ENCODE results near the gene IFI27L2.

IFI27L2 gene

DNA sequence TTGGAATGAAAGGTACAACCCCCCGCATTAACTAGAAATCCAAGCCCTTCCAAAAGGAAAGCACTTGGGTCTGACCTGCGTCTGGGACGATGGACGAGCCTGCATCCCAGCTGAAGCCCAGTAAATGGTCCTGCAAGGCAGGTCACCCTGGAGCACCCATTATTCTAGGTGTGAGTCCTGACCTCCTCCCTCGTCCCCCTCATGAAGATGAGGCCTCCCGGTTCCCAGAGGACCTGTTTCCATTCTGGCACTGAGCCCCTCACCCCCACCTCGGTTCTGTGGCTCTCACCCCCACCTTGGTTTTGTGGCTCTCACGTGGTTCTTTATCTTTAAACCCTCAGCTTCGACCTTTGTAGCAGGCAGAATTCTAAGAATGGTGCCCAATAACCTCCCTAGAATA lies 11.5 kb downstream of the IFI27L2 start:
- no peak overlapping the region for H3K4me3 ChIP-seq (replicated peaks; ENCODE audit: low read depth, low read length)
- TF ChIP-seq, protein P1, sequence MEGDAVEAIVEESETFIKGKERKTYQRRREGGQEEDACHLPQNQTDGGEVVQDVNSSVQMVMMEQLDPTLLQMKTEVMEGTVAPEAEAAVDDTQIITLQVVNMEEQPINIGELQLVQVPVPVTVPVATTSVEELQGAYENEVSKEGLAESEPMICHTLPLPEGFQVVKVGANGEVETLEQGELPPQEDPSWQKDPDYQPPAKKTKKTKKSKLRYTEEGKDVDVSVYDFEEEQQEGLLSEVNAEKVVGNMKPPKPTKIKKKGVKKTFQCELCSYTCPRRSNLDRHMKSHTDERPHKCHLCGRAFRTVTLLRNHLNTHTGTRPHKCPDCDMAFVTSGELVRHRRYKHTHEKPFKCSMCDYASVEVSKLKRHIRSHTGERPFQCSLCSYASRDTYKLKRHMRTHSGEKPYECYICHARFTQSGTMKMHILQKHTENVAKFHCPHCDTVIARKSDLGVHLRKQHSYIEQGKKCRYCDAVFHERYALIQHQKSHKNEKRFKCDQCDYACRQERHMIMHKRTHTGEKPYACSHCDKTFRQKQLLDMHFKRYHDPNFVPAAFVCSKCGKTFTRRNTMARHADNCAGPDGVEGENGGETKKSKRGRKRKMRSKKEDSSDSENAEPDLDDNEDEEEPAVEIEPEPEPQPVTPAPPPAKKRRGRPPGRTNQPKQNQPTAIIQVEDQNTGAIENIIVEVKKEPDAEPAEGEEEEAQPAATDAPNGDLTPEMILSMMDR (IDR thresholded peaks at IDR 0.05; ENCODE audit: insufficient read depth, low read length, poor library complexity, severe bottlenecking), result no peak
- peaks cover 2% of the 10 kb centered on the region for H3K27me3 ChIP-seq (replicated peaks; ENCODE audit: control insufficient read depth, insufficient read depth, low read length)
- H3K36me3 ChIP-seq (ENCODE audit: control insufficient read depth, insufficient read depth, low read length), result no peaks in the 10 kb centered on the region
- DNase-seq (ENCODE audit: extremely low read depth, insufficient read length), result no peak

DNA sequence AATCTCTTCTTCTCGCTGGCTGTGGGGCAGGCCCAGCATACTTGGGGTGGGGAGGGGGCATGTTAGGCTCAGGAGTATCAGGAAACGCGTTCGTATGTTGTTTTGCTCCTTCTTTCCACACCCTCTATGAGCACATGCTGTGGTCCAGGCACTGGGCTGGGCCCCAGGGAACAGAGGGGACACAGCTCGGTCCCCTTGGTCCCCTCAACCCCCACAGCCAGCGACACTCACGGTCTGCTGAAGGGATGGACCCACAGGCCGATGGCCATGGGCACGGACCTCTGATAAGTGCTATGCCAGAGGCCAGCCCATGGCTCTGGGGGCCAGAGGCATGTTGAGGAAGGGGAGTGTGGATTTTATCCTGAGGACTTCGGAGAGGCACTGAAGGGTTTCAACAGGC lies 12.7 kb downstream of the IFI27L2 start:
- Histone ChIP-seq H3K36me3 (ENCODE audit: control insufficient read depth, insufficient read depth, low read length) (no peaks in the 10 kb centered on the region), H3K27me3 (replicated peaks; ENCODE audit: control insufficient read depth, insufficient read depth, low read length) (peaks cover 2% of the 10 kb centered on the region), H3K4me3 (replicated peaks; ENCODE audit: low read depth, low read length) (no peak overlapping the region)
- no peak for DNase-seq (ENCODE audit: extremely low read depth, insufficient read length)
- TF ChIP-seq, protein P1 (IDR thresholded peaks at IDR 0.05; ENCODE audit: insufficient read depth, low read length, poor library complexity, severe bottlenecking), result no peak

DNA sequence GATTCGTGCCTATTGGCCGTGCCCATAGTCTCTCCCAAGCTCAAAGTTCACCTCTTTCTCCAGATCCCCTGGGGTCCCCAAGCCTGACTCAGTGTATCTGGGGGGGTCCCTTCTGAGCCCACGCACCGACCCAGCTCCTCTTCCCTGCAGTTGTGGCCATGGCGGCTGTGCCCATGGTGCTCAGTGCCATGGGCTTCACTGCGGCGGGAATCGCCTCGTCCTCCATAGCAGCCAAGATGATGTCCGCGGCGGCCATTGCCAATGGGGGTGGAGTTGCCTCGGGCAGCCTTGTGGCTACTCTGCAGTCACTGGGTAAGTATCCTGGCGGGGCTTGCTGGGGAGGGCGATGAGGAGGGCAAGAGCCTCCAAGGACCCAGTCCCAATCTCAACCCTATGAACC lies 13.8 kb downstream of the IFI27L2 start:
- Histone ChIP-seq H3K36me3 (ENCODE audit: control insufficient read depth, insufficient read depth, low read length) (no peaks in the 10 kb centered on the region), H3K27me3 (replicated peaks; ENCODE audit: control insufficient read depth, insufficient read depth, low read length) (peaks cover 2% of the 10 kb centered on the region), H3K4me3 (replicated peaks; ENCODE audit: low read depth, low read length) (no peak overlapping the region)
- TF ChIP-seq, protein P1 (IDR thresholded peaks at IDR 0.05; ENCODE audit: insufficient read depth, low read length, poor library complexity, severe bottlenecking), result no peak
- DNase-seq (ENCODE audit: extremely low read depth, insufficient read length), result no peak

DNA sequence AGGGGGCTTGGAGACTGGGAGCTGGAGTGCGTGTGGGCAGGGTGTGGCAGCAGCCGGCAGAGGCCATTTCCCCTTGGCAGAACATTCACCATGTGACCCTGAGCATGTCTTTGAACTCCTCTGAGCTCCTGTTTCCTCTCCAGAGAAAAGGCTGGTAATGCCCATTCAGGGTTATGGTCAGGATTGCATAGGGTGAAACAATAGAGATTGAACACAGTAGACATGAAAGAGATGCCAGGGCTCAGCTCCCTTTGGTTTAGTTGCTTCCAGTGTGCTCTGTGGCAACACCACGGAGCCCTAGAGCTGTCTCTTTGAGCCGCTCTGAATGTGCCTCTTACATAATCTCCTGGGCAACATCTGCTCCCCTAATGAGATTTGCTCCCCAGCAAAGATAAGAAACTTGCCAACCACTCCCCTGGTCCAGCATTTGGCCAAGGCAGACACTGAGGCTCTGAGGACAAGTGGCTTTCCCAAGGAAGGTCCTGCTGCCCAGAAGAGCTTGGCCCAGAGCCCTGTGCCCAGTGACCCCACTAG lies 14.3 kb downstream of the IFI27L2 start:
- no peak overlapping the region for H3K4me3 ChIP-seq (replicated peaks; ENCODE audit: low read depth, low read length)
- no peaks in the 10 kb centered on the region for H3K36me3 ChIP-seq (ENCODE audit: control insufficient read depth, insufficient read depth, low read length)
- DNase-seq (ENCODE audit: extremely low read depth, insufficient read length), result no peak
- peaks cover 2% of the 10 kb centered on the region for H3K27me3 ChIP-seq (replicated peaks; ENCODE audit: control insufficient read depth, insufficient read depth, low read length)
- TF ChIP-seq, protein P1 (IDR thresholded peaks at IDR 0.05; ENCODE audit: insufficient read depth, low read length, poor library complexity, severe bottlenecking), result no peak

DNA sequence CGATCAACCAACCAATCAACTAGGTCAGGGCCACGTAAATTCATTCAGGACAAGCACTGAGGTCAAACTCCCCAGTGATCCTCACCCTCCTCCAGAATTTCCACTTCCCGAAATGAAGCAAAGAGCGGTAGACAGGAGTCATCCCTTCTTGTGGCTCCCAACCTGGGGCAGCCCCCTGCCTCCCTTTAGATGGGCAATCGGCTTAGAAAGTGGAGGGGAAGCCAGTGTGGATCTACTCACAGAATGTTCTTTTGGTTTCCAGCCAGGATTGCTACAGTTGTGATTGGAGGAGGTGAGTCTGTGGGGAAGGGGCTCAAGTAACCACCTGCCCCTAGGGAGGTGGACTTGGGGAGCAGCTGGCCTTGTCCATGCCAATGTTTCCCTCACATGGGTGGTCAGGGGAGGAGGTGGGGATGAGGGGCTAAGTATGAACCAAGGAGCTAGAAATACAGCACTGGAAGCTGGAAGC lies 14.8 kb downstream of the IFI27L2 start:
- DNase-seq (ENCODE audit: extremely low read depth, insufficient read length), result no peak
- H3K36me3 ChIP-seq (ENCODE audit: control insufficient read depth, insufficient read depth, low read length), result no peaks in the 10 kb centered on the region
- H3K4me3 ChIP-seq (replicated peaks; ENCODE audit: low read depth, low read length), result no peak overlapping the region
- H3K27me3 ChIP-seq (replicated peaks; ENCODE audit: control insufficient read depth, insufficient read depth, low read length), result peaks cover 2% of the 10 kb centered on the region
- TF ChIP-seq, protein P1 (IDR thresholded peaks at IDR 0.05; ENCODE audit: insufficient read depth, low read length, poor library complexity, severe bottlenecking), result no peak

Measured in GM06990 (cell line).